Measurements from ENCODE around the gene RNF41.
"Not testable (repeated sequence)": the region's sequence is repeated elsewhere in the genome, so short reads cannot be mapped to it uniquely, and the experiment has no call there.

GRCh38 chr12:56262955-56263354, 41.2 kb upstream of the RNF41 start:
- TF ChIP-seq USF1 (CRISPR knock-in tag; IDR thresholded peaks at IDR 0.05); CTCF (IDR thresholded peaks at IDR 0.05); ZNF512 (CRISPR knock-in tag; IDR thresholded peaks at IDR 0.05; ENCODE audit: borderline replicate concordance); MAX (CRISPR knock-in tag; IDR thresholded peaks at IDR 0.05); CREB1 (CRISPR knock-in tag; IDR thresholded peaks at IDR 0.05): not testable (repeated sequence)

Measured in WTC11 (cell line).